ENCODE data around the gene RIPOR3.

DNA sequence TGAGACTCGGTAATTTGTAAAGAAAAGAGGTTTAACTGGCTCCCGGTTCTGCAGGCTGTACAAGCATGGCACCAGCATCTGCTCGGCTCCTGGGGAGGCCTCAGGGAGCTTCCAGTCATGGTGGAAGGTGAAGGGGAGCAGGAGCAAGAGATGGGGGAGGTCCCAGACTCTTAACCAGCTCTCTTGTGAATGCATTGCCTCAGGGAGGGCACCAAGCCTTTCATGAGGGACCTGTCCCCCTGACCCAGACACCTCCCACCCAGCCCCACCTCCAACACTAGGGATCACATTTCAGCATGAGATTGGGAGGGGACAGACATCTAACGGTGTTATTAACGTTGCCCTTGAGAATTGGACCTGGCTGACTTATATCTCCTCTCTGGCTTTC is 112.6 kb downstream of the RIPOR3 start:
- TF ChIP-seq CTCF (IDR thresholded peaks at IDR 0.05; ENCODE audit: low read depth, low read length, missing input control) (no peak), FOXA1 (IDR thresholded peaks at IDR 0.05) (no peak), TAF1 (conservative IDR thresholded peaks at IDR 0.05) (no peak), FOXA2 (IDR thresholded peaks at IDR 0.05) (no peak), ATF3 (IDR thresholded peaks at IDR 0.05) (no peak), YY1 (IDR thresholded peaks at IDR 0.05) (no peak)

Measured in liver (tissue), 3 donors.